Midbrain (tissue), 1 donor: ENCODE measurements around the gene GRM5.

ENCODE experiments used
- DNase-seq: peaks from one replicate; lab custom pipeline; 2025; lab: John Stamatoyannopoulos, UW

GRM5 gene

GRCh38 chr11:88701816-88702215 lies 364.0 kb downstream of the GRM5 start:
- DNase-seq, result no peak

- no peak for DNase-seq
Measured at GRCh38 chr11:88697139-88697538, 368.6 kb downstream of the GRM5 start.

- no peak for DNase-seq
Measured at GRCh38 chr11:88695689-88696414, 369.9 kb downstream of the GRM5 start.

DNA sequence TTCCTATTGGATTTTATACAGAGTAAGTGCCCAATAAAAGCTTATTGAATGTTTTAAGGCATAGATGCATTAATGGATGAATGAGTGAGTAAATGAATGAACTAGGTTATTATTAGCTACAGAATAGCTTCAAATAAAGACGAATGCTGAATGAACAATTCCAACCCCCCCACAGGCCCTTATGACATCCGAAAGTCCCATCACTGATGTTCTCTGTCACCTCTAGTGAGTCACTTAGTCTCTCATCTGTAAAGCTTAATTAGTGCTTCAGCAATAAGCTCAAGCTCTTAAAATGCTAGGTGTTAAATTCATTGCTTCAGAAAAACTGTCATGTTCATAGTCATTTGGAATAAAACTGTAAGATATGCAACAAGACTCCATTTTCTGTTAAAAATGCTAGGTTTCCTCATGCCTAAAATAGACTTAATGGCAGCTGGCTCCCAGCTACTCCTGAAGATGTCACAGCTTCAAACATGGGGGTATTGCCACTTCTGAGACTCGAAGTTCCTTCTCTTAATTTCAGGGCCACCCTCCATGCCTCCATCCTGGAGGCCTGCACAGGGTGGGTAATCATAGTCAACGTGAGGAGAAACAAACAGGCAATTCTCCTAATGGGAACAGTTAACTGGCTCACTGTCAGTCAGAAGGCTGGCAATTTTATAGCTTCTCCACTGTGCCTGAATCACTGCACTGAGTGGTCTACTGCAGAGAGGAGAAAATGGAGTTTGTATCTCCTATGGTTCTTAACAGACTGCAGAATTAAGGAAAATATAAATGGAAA lies 373.3 kb downstream of the GRM5 start:
- no peak for DNase-seq

GRCh38 chr11:88689548-88690240 lies 376.1 kb downstream of the GRM5 start:
- no peak for DNase-seq

DNA sequence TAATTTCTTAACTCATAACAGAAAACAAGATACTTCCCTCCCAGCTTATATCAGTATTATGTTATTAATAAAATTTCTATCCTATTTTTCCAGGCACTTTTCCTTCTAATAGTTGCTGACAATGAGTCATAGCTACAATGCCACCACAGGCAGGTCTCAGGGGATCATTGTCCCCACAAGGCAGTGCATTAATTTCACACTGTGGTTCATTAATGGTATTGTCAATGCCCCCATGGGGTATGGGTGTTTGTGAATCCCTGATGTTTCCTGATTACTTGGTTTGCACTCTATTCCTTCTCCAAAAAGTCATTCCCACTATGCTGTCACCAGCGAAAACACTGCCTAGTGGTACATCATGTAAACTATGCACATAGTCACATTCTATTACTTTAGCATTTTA lies 382.8 kb downstream of the GRM5 start:
- no peak for DNase-seq

DNA sequence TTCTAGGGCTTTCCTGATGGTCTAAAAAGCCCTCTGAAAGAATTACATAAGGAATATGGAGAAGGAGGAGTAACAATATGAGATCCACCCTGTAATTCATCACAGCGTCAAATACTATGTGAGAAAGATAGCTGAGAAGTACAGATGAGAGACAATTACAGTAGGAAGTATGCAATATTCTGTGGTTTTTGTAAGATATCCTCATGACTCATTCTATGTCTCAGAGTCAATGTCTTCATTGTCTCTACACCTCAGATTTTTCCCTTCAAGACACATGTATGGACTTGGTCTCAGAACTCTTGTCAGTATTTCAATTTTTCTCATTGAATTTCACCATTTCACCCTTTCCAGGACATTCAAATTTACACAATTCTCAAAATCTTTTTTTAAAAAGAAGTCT lies 385.0 kb downstream of the GRM5 start:
- DNase-seq, result no peak

- no peak for DNase-seq
Measured at GRCh38 chr11:88666364-88666763, 399.4 kb downstream of the GRM5 start.

- no peak for DNase-seq
Measured at GRCh38 chr11:88657076-88657738, 408.6 kb downstream of the GRM5 start.

GRCh38 chr11:88656283-88656682 lies 409.5 kb downstream of the GRM5 start:
- no peak for DNase-seq

- no peak for DNase-seq
Measured at GRCh38 chr11:88655656-88656055, 410.1 kb downstream of the GRM5 start.

DNA sequence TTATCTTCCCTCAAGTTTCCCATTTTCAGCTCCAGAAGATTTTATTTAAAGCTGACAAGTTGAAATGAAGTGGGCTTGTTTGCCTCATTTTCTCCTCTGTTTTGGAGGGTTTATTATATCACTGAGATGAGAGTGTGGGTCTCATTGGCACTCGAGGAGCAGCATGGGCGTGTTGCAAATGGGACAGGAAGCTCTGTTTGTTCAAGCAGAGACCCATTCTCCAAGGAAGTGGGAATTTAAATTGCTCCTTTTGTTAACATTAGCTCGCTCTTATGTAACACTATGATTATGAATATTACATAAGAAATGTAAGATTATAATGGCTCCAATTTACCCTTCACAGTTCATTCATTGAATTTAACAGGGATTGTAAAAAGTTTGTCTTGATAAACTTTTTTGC lies 410.6 kb downstream of the GRM5 start:
- DNase-seq, result no peak

DNA sequence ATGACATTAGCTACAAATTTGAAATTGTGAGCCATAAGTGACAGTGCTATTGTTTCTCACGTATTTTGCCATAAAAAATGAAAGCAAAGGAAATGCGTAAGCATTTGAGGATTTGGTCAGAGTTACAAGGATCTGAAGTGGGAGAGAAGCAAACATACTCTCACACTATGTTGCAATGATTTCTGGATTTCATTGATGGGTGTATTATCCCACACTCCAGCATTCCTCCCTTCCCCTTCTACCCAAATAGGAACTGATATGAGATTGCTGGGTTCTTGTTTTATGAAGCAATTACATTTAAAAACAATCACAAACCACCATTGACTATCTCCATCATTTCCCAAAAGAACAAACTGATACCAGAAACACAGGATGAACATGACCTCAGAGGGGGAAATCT lies 414.2 kb downstream of the GRM5 start:
- DNase-seq, result no peak

- no peak for DNase-seq
Measured at GRCh38 chr11:88644724-88645123, 421.1 kb downstream of the GRM5 start.

DNA sequence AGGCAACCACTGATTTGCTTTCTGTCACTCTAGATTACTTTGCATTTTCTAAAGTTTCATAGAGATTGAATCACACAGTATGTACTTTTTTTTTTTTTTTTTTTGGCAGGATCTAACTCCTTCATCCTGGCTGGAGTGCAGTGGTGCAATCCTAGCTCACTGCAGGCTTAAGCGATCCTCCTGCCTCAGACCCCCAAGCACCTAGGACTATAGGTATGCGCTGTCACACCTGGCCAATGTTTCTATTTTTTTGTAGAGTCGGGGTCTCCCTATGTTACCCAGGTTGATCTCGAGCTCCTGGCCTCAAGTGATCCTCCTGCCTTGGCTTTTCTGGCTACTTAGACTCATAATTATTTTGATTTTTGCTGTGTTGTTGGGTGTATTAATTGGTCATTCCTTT lies 433.6 kb downstream of the GRM5 start:
- DNase-seq, result no peak

GRCh38 chr11:88631497-88631896 lies 434.3 kb downstream of the GRM5 start:
- no peak for DNase-seq

DNA sequence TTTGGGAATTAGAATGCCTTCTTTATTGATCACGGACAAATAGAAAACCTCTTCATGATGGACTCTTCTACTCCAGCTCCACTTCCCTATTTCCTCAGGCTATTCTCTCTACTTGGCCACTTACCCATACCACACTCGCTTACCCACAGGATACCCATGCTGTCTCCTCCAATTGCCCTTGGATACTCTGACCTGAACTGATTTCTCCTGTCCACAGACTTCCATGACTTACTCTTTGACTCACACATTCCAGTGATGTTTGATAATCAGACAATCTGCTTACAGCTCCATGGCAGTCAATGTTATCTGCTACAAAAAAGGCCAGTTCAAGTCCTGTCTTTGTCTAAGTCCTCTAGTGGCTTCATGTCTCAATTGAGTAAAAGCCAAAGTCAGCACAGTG lies 436.3 kb downstream of the GRM5 start:
- no peak for DNase-seq

- DNase-seq, result no peak
Measured at GRCh38 chr11:88626216-88626615, 439.6 kb downstream of the GRM5 start.

DNA sequence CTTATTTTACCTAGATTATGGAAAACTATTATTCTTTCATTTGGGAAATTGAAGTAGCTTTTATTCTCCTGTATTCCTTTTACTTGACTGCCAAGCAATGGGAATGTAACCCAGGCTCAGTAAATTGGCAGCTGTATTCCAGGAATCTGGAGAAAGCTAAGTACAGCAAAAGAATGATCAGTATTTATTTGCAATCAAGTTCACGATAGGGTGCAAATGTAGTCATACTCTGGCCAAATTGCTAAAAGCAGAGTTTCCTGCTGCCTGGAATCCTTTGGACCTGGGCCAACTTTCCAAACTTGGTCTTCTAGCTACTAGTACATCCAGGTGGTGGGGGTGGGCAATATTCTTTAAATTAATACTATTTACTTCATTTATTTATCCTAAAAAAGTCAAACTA lies 442.3 kb downstream of the GRM5 start:
- DNase-seq, result no peak

GRCh38 chr11:88620568-88621130 lies 445.1 kb downstream of the GRM5 start:
- no peak for DNase-seq

DNA sequence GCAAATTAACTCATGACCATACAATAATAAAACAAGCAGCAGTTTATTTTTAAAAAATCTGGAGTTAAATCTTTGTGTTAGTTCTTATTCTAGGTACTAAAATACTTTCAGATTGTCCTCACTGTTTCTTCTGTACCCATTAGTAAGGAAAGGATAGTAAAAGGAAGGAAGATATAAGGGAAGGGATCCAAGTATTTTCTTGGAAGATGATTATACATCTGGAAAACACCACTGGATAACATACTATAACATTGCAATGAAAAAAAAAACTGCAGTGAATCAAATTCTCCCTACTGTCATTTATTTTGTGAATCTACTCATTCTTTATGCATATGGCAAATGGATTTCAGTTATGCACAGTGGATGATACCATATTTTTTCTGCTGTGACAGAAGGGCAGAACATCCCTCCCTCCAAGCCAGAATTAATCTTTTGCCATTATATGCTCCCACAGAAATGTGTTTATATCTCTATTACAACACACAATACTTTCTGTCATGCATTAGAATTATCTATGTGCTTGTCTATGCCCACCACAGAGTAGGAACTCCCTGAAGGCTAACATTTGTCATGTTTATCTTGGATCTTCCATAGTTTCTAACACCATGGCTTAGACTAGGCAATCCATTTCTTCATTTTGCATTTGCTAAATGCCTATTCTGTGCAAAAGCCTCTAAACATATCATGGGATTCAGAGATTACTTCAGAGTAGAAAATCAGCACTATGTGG lies 446.0 kb downstream of the GRM5 start:
- DNase-seq, result no peak

GRCh38 chr11:88619071-88619425 lies 446.7 kb downstream of the GRM5 start:
- DNase-seq, result no peak
